Loucy (cell line): ENCODE data around the gene CAMK1D.

Experiments used
- H2AFZ ChIP-seq: fragments of 200-600 bp; sonication (generic); 2 replicates; pipeline ENCODE4 v1.6.0; 2016; ENCODE audit warnings: antibody characterized with exemption, mild to moderate bottlenecking, low read length, moderate library complexity
- H3F3A ChIP-seq: fragments of 200-600 bp; 2 replicates; pipeline ENCODE4 v1.6.0; 2016; ENCODE audit warnings: antibody characterized with exemption, low read depth, mild to moderate bottlenecking
- H3K27me3 ChIP-seq: fragments of 200-600 bp; sonication (generic); 2 replicates; pipeline ENCODE4 v1.6.1; 2014; ENCODE audit warnings: low read length, mild to moderate bottlenecking; ENCODE audit not compliant: insufficient read depth, poor library complexity, severe bottlenecking
- H3K36me3 ChIP-seq: fragments of 200-600 bp; sonication (generic); 2 replicates; pipeline ENCODE4 v1.6.1; 2016; ENCODE audit warnings: low read length; ENCODE audit not compliant: insufficient read depth
- H3K4me1 ChIP-seq: fragments of 200-600 bp; sonication (generic); 2 replicates; pipeline ENCODE4 v1.5.1; 2014; ENCODE audit warnings: low read length, mild to moderate bottlenecking; ENCODE audit not compliant: insufficient read depth, poor library complexity, severe bottlenecking
- H3K4me2 ChIP-seq: fragments of 200-600 bp; sonication (generic); 2 replicates; pipeline ENCODE4 v1.6.0; 2014; ENCODE audit warnings: antibody characterized with exemption, low read length, low read depth, mild to moderate bottlenecking; ENCODE audit not compliant: poor library complexity, severe bottlenecking
- H3K4me3 ChIP-seq: fragments of 200-600 bp; sonication (generic); 2 replicates; pipeline ENCODE4 v1.5.1; 2014; ENCODE audit warnings: low read length, mild to moderate bottlenecking, mixed read lengths; ENCODE audit not compliant: poor library complexity, severe bottlenecking
- H3K79me2 ChIP-seq: fragments of 200-600 bp; sonication (generic); 2 replicates; pipeline ENCODE4 v1.6.1; 2014; ENCODE audit warnings: low read length; ENCODE audit not compliant: insufficient read depth
- H3K9ac ChIP-seq: fragments of 200-600 bp; sonication (generic); 2 replicates; pipeline ENCODE4 v1.6.0; 2014; ENCODE audit warnings: mild to moderate bottlenecking, low read depth, low read length, moderate library complexity; ENCODE audit not compliant: poor library complexity, severe bottlenecking
- H3K9me2 ChIP-seq: fragments of 200-600 bp; sonication (generic); replicated peaks from 2 replicates; pipeline ENCODE4 v1.6.1; 2016; ENCODE audit warnings: low read depth, low read length, mixed read lengths
- H3K9me3 ChIP-seq: fragments of 200-600 bp; sonication (generic); 2 replicates; pipeline ENCODE4 v1.6.1; 2014; ENCODE audit warnings: mild to moderate bottlenecking, antibody characterized with exemption, low read length, low read depth; ENCODE audit not compliant: insufficient read depth
- H4K20me1 ChIP-seq: fragments of 200-600 bp; sonication (generic); 2 replicates; pipeline ENCODE4 v1.6.0; 2014; ENCODE audit warnings: antibody characterized with exemption, low read length, mild to moderate bottlenecking; ENCODE audit not compliant: insufficient read depth, poor library complexity, severe bottlenecking
- CTCF ChIP-seq: fragments of 200-600 bp; sonication (generic); conservative IDR thresholded peaks from 2 replicates; pipeline ENCODE4 v1.5.1; 2014; ENCODE audit warnings: mild to moderate bottlenecking, antibody characterized with exemption, low read length
- EZH2phosphoT487 ChIP-seq: fragments of 200-600 bp; IDR thresholded peaks from 2 replicates; pipeline ENCODE4 v1.6.1; 2018; ENCODE audit warnings: antibody characterized with exemption, mild to moderate bottlenecking, moderate library complexity, borderline replicate concordance

Gene CAMK1D

GRCh38 chr10:12513775-12514673, 164.7 kb downstream of the CAMK1D start:
- Histone ChIP-seq H3K4me2 (peak overlapping the region; percentile 26), H3K4me3 (no peak overlapping the region), H3K9me2 (no peaks in the 10 kb centered on the region), H3K27me3 (no peaks in the 10 kb centered on the region), H3K9ac (no peak overlapping the region), H3F3A (no peaks in the 10 kb centered on the region), H3K4me1 (peaks cover 6% of the 10 kb centered on the region), H3K9me3 (no peaks in the 10 kb centered on the region), H2AFZ (no peak overlapping the region), H4K20me1 (no peaks in the 10 kb centered on the region), H3K79me2 (no peaks in the 10 kb centered on the region), H3K36me3 (no peaks in the 10 kb centered on the region)
- no peak for TF ChIP-seq CTCF
- no peak for TF ChIP-seq EZH2phosphoT487

- Histone ChIP-seq H3K4me3 (no peak overlapping the region), H4K20me1 (no peaks in the 10 kb centered on the region), H3K79me2 (no peaks in the 10 kb centered on the region), H3K9me2 (no peaks in the 10 kb centered on the region), H3K4me1 (peaks cover 6% of the 10 kb centered on the region), H2AFZ (no peak overlapping the region), H3K36me3 (no peaks in the 10 kb centered on the region), H3K9ac (no peak overlapping the region), H3F3A (no peaks in the 10 kb centered on the region), H3K27me3 (no peaks in the 10 kb centered on the region), H3K4me2 (no peak overlapping the region), H3K9me3 (peaks cover 3% of the 10 kb centered on the region; the same call in 1 of the 2 replicates)
- TF ChIP-seq EZH2phosphoT487 (no peak), CTCF (no peak)
Measured at GRCh38 chr10:12518024-12518423, 168.7 kb downstream of the CAMK1D start.

- Histone ChIP-seq H3F3A (no peaks in the 10 kb centered on the region), H4K20me1 (no peaks in the 10 kb centered on the region), H3K4me1 (no peaks in the 10 kb centered on the region), H3K79me2 (no peaks in the 10 kb centered on the region), H3K9me2 (no peaks in the 10 kb centered on the region), H3K4me3 (no peak overlapping the region), H3K36me3 (no peaks in the 10 kb centered on the region), H3K27me3 (no peaks in the 10 kb centered on the region), H2AFZ (no peak overlapping the region), H3K9me3 (peaks cover 3% of the 10 kb centered on the region; the same call in 1 of the 2 replicates), H3K4me2 (no peak overlapping the region), H3K9ac (no peak overlapping the region)
- TF ChIP-seq EZH2phosphoT487 (no peak), CTCF (no peak)
Measured at GRCh38 chr10:12521423-12521822, 172.1 kb downstream of the CAMK1D start.
